Stomach (tissue), 4 donors: Measurements from ENCODE around the gene HSPA12A.

Source experiments
- CTCF ChIP-seq, 7 experiments: fragments of 450-650 bp in 4 of 7; fragments of 200-600 bp in 3 of 7; sonication (generic) in 3 of 7; IDR thresholded peaks; one replicate each; pipeline ENCODE4 v1.5.1; 2016 to 2019; ENCODE audit warnings: antibody characterized with exemption in 7 of 7, control low read depth in 2 of 7, mild to moderate bottlenecking in 1 of 7
- EP300 ChIP-seq: sonication (generic); formaldehyde crosslinking; IDR thresholded peaks from one replicate; pipeline ENCODE4 v1.6.1; 2017; ENCODE audit warnings: antibody characterized with exemption
- POLR2A ChIP-seq, 4 donors: fragments of 450-650 bp; IDR thresholded peaks; one replicate each; pipeline ENCODE4 v1.6.1; 2016; ENCODE audit warnings: antibody characterized with exemption in 4 of 4, control low read depth in 2 of 4, mild to moderate bottlenecking in 1 of 4, moderate library complexity in 1 of 4
- POLR2AphosphoS5 ChIP-seq, 3 donors: sonication (generic); formaldehyde crosslinking; IDR thresholded peaks; one replicate each; pipeline ENCODE4 v1.6.1; 2016; ENCODE audit warnings: antibody characterized with exemption in 3 of 3

GRCh38 chr10:116668446-116668845, 73.9 kb downstream of the HSPA12A start:
- TF ChIP-seq CTCF (IDR thresholded peaks at IDR 0.05) (no peak), POLR2AphosphoS5 (IDR thresholded peaks at IDR 0.05) (no peak), POLR2A (IDR thresholded peaks at IDR 0.05) (no peak), EP300 (no peak)
